ENCODE results near the gene WIPI1.

DNA sequence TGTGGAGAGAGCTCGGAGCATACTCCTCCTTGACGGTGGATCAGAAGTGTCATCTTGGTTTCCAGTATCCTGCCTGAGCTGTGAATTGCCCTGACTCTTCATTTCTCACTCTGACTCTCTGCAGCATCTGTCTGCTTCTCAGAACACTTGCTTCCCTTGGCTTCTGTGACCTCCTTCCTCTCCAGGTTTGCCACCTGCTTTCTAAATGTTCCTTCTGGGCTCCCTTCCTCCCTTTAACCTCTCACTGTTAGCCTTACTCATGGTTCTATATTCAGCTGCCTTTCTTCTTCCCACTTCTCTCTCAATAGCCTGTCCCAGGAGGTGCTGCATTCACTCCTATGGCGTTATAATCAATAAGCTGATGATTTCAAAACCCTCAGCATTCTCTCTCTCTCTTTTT lies 43.8 kb upstream of the WIPI1 start:
- TF ChIP-seq POLR2A (IDR thresholded peaks at IDR 0.05; ENCODE audit: low read length), result no peak
- TF ChIP-seq GATA1 (IDR thresholded peaks at IDR 0.05; ENCODE audit: low read depth, low read length), result no peak
